ENCODE data around the gene BID. TPM values are rescaled to one million over a fixed set of nuclear protein-coding genes. Genes with fewer than 3 reads are reported as not detected.

BID gene
- total and polyA plus RNA-seq, 2 of the 4 experiments (the other 2 are of a cell fraction): 69.5 to 240 TPM

DNA sequence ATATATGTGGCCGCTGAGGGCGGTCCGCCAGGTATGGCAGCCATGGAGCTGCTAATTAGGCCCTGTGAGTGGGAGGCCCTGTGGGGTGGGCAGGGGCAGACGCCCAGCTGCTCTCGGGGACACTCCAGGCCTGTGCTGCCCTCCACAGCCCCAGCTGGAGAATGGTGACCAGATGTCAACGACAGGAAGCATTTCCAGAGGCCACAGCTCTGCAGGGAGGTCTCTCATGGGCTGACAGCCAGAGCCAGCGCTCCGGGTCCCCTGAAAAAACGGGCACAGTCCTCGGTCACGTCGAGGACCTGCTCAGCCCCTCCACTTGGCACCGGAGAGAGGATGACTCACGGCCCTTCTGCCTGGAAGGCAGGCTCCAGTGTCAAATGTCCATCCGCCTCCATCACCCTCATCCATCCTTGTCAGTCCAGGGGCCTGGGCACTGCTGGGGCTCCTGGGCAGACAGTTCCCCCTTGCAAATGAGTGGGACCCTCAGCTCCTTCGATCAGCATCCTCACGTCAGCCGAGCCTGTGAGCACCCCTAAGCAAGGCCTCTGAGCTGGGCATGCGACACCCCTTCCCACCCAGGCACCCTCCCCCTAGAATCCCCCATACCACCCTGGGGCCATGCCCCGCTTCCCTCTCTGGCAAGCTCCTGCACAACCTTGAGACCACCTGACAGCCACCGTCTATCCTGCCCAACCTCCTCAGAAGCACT lies 1.9 kb downstream of the BID start (continued):
- TF ChIP-seq, protein P1, sequence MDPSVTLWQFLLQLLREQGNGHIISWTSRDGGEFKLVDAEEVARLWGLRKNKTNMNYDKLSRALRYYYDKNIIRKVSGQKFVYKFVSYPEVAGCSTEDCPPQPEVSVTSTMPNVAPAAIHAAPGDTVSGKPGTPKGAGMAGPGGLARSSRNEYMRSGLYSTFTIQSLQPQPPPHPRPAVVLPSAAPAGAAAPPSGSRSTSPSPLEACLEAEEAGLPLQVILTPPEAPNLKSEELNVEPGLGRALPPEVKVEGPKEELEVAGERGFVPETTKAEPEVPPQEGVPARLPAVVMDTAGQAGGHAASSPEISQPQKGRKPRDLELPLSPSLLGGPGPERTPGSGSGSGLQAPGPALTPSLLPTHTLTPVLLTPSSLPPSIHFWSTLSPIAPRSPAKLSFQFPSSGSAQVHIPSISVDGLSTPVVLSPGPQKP (IDR thresholded peaks at IDR 0.05; ENCODE audit: borderline replicate concordance, low read depth, low read length): no peak

DNA sequence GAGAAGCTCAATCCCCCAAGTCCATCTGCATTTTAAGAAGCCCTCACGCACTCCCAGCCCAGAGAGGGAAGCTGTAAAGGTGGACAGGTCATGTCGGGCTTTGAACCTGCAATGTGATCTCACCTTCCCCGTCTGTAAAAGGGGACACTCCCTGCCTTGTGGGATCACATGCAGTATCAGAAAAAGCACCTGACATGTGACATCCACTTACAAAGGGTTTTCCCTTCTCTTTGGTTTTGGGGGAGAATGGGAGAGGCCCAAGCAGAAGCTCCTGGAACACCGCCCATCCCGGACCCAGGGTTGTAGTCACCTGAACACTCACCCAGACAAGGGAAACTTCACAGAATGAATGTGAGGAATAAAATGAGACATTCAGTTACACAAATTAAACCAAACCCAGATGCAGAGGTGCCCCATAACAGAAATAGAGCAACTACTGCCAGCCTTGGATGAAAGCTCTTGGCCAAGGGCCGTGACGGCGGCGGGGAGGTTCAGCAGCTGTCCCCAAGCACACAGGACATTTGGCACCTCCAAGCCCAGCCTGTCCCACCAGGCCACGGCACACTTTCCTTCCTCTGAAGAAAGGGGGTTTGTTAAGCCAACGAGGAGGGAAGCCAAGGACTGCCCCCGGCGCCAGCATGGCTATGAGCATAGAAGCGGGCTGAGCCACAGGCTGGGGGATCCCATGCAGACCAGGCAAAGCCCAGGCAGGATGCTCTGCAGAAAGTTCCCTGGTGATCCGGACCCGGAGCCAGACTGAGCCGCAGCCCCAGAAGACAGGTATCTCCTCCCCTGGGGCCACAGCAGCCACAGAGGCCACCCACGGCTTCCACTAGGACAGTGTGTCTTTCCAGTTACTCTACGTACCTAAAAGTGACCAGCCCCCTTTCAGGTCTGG lies 3.8 kb downstream of the BID start:
- Histone ChIP-seq H2AK5ac (ENCODE audit: low read depth, low read length) (no peak overlapping the region), H2BK120ac (ENCODE audit: low read depth, low read length) (no peak overlapping the region), H3K27me3 (ENCODE audit: control insufficient read depth, insufficient read depth, low read length) (no peaks in the 10 kb centered on the region), H3K27ac (ENCODE audit: insufficient read depth, low read length) (no peak overlapping the region), H3K56ac (ENCODE audit: extremely low read depth, insufficient read depth, low read length) (no peak overlapping the region), H2BK20ac (ENCODE audit: low read depth, low read length) (no peak overlapping the region), H3K4me1 (ENCODE audit: control insufficient read depth, insufficient read depth, low read length) (peaks cover 15% of the 10 kb centered on the region), H3K4ac (ENCODE audit: low read depth, low read length) (no peak overlapping the region), H3K4me3 (ENCODE audit: insufficient read depth, low read depth, low read length) (no peak overlapping the region), H3K23ac (ENCODE audit: low read depth, low read length) (no peak overlapping the region), H3K79me1 (ENCODE audit: low read depth in 1 of 2, low read length in 2 of 2) (peaks cover 22 to 57% of the 10 kb centered on the region in 2 experiments), H3K9me1 (ENCODE audit: insufficient read depth, low read length) (peaks cover 18% of the 10 kb centered on the region; the same call in 1 of the 2 replicates), H3K4me2 (ENCODE audit: low read depth, low read length) (no peak overlapping the region), H3K9me3 (ENCODE audit: control insufficient read depth, insufficient read depth, low read length) (no peaks in the 10 kb centered on the region), H3K14ac (replicated peaks; ENCODE audit: low read depth, low read length) (no peak overlapping the region), H4K8ac (ENCODE audit: low read depth in 2 of 2, low read length in 2 of 2) (no peak overlapping the region), H3K18ac (ENCODE audit: low read depth, low read length) (no peak overlapping the region), H2BK15ac (ENCODE audit: low read depth, low read length) (no peak overlapping the region), H4K91ac (ENCODE audit: insufficient read depth, low read depth, low read length) (no peak overlapping the region), H3K9ac (ENCODE audit: low read depth, low read length) (no peak overlapping the region), H2BK5ac (ENCODE audit: low read depth, low read length, poor library complexity, severe bottlenecking) (no peak overlapping the region), H2AK9ac (replicated peaks; ENCODE audit: low read depth, low read length, poor library complexity) (no peak overlapping the region), H3K36me3 (ENCODE audit: control insufficient read depth, insufficient read depth, low read length) (no peaks in the 10 kb centered on the region), H2AFZ (replicated peaks; ENCODE audit: low read length, poor library complexity) (no peak overlapping the region), H4K20me1 (ENCODE audit: insufficient read depth, low read length) (peaks cover 59% of the 10 kb centered on the region), H4K5ac (ENCODE audit: low read depth, low read length) (no peak overlapping the region)
- in situ Hi-C loops (cut with MboI; ENCODE audit: low sequenced_read_pairs) (loop anchor here (5.0 kb wide), 1 partner anchor 38 kb away; no protein-coding TSS in a partner anchor), intact Hi-C loops (cut with micrococcal nuclease) (no loop called here), dilution Hi-C loops (cut with HindIII; ENCODE audit: low sequenced_read_pairs, unreplicated experiment) (no loop called here)
- POLR2A ChIA-PET (ENCODE audit: unreplicated experiment): no interaction called here
- 96% methylated on average over 8 of the region's 19 CpGs; no CpG with 5 or more reads in 1 of the 2 experiments for whole genome bisulfite sequencing, 2 experiments (ENCODE audit: extremely low coverage in 2 of 2, insufficient read length in 1 of 2)
- ATAC-seq (ENCODE audit: low read depth) (no peak), DNase-seq (no peak)
- no TSS peak for BruUV-seq (replicated peaks)
- CTCF ChIA-PET: no interaction called here
- TF ChIP-seq FOS (IDR thresholded peaks at IDR 0.05; ENCODE audit: low read depth, low read length) (no peak), NFE2L2 (IDR thresholded peaks at IDR 0.05; ENCODE audit: low read depth, low read length) (no peak), POLR2A (IDR thresholded peaks at IDR 0.05; ENCODE audit: low read depth, low read length) (no peak), BHLHE40 (IDR thresholded peaks at IDR 0.05; ENCODE audit: low read depth, low read length) (no peak), MAZ (IDR thresholded peaks at IDR 0.05; ENCODE audit: borderline replicate concordance, low read depth, low read length) (no peak), CHD1 (IDR thresholded peaks at IDR 0.05; ENCODE audit: low read depth, low read length) (no peak), MAFK (IDR thresholded peaks at IDR 0.05; ENCODE audit: low read depth, low read length) (no peak), SMC3 (IDR thresholded peaks at IDR 0.05; ENCODE audit: low read depth, low read length) (no peak)
- TF ChIP-seq, protein P2, sequence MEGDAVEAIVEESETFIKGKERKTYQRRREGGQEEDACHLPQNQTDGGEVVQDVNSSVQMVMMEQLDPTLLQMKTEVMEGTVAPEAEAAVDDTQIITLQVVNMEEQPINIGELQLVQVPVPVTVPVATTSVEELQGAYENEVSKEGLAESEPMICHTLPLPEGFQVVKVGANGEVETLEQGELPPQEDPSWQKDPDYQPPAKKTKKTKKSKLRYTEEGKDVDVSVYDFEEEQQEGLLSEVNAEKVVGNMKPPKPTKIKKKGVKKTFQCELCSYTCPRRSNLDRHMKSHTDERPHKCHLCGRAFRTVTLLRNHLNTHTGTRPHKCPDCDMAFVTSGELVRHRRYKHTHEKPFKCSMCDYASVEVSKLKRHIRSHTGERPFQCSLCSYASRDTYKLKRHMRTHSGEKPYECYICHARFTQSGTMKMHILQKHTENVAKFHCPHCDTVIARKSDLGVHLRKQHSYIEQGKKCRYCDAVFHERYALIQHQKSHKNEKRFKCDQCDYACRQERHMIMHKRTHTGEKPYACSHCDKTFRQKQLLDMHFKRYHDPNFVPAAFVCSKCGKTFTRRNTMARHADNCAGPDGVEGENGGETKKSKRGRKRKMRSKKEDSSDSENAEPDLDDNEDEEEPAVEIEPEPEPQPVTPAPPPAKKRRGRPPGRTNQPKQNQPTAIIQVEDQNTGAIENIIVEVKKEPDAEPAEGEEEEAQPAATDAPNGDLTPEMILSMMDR (conservative IDR thresholded peaks at IDR 0.05; ENCODE audit: low read depth, low read length): no peak
- TF ChIP-seq, protein P3, sequence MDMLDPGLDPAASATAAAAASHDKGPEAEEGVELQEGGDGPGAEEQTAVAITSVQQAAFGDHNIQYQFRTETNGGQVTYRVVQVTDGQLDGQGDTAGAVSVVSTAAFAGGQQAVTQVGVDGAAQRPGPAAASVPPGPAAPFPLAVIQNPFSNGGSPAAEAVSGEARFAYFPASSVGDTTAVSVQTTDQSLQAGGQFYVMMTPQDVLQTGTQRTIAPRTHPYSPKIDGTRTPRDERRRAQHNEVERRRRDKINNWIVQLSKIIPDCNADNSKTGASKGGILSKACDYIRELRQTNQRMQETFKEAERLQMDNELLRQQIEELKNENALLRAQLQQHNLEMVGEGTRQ (IDR thresholded peaks at IDR 0.05; ENCODE audit: low read depth, low read length): no peak
